Breast epithelium (tissue), 3 donors: ENCODE data around the gene TPST1.

ENCODE experiments used
- POLR2A ChIP-seq: fragments of 450-650 bp; IDR thresholded peaks from one replicate; pipeline ENCODE4 v1.6.1; 2016; ENCODE audit warnings: antibody characterized with exemption, mild to moderate bottlenecking, moderate library complexity
- POLR2AphosphoS5 ChIP-seq, 3 donors: sonication (generic); formaldehyde crosslinking; IDR thresholded peaks; one replicate each; pipeline ENCODE4 v1.6.1; 2017; ENCODE audit warnings: antibody characterized with exemption in 3 of 3
- TF ChIP-seq, protein P1 (sequence below), 3 donors: fragments of 450-650 bp; IDR thresholded peaks; one replicate each; pipeline ENCODE4 v1.5.1; 2016 to 2017; ENCODE audit warnings: antibody characterized with exemption in 3 of 3, mild to moderate bottlenecking in 3 of 3, moderate library complexity in 3 of 3

DNA sequence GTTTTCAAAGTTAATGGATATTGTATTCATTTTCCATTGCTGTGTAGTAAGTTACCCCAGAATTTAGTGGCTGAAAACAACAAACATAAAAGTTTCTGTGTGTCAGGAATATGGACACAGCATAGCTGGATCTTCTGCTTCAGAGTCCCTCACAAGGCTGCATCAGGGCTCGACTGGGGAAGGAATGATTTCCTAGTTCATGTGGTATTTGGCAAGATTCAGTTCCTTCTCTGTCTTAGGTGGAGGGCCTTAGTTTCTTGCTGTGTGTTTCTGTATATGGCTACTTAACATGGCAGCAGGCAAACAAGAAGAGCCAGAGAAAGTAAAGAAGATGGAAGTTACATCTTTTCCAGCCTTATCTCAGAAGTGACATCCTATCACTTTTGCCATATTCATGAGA, 51.1 kb downstream of the TPST1 start:
- TF ChIP-seq, protein P1, sequence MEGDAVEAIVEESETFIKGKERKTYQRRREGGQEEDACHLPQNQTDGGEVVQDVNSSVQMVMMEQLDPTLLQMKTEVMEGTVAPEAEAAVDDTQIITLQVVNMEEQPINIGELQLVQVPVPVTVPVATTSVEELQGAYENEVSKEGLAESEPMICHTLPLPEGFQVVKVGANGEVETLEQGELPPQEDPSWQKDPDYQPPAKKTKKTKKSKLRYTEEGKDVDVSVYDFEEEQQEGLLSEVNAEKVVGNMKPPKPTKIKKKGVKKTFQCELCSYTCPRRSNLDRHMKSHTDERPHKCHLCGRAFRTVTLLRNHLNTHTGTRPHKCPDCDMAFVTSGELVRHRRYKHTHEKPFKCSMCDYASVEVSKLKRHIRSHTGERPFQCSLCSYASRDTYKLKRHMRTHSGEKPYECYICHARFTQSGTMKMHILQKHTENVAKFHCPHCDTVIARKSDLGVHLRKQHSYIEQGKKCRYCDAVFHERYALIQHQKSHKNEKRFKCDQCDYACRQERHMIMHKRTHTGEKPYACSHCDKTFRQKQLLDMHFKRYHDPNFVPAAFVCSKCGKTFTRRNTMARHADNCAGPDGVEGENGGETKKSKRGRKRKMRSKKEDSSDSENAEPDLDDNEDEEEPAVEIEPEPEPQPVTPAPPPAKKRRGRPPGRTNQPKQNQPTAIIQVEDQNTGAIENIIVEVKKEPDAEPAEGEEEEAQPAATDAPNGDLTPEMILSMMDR (IDR thresholded peaks at IDR 0.05), result no peak
- TF ChIP-seq POLR2A (no peak), POLR2AphosphoS5 (IDR thresholded peaks at IDR 0.05) (no peak)
